ENCODE data around the gene IL2RG.

Gene IL2RG

GRCh38 chrX:71111141-71111843, at the start of gene IL2RG:
TSS of gene IL2RG (minus strand) at chrX:71111577. CDS start at chrX:71111539, 38 bp downstream.
- DNase-seq = peak; percentile 57 to 61

- DNase-seq = no peak
These were observed 49.1 kb upstream of the IL2RG start for GRCh38 chrX:71160475-71160874.

- no peak for DNase-seq
These were observed 48.0 kb upstream of the IL2RG start for GRCh38 chrX:71159335-71159734.

- no peak for DNase-seq
These were observed 47.2 kb upstream of the IL2RG start for GRCh38 chrX:71158603-71159002.

GRCh38 chrX:71154641-71155040, 43.3 kb upstream of the IL2RG start:
- no peak for DNase-seq

GRCh38 chrX:71154196-71154595, 42.8 kb upstream of the IL2RG start:
- no peak for DNase-seq

GRCh38 chrX:71151366-71151765, 40.0 kb upstream of the IL2RG start:
- no peak for DNase-seq

- DNase-seq = no peak
These were observed 36.9 kb upstream of the IL2RG start for GRCh38 chrX:71148278-71148663.

- peak; percentile 4 to 5 for DNase-seq
These were observed 36.3 kb upstream of the IL2RG start for GRCh38 chrX:71147496-71148277.

GRCh38 chrX:71144651-71145050, 33.3 kb upstream of the IL2RG start, which contains the start of gene NLGN3:
TSS of gene NLGN3 (plus strand) at chrX:71144841. CDS start at chrX:71147750, 2,909 bp downstream.
- no peak for DNase-seq

GRCh38 chrX:71143508-71143907, 32.1 kb upstream of the IL2RG start:
- DNase-seq = no peak

- no peak for DNase-seq
These were observed 29.1 kb upstream of the IL2RG start for GRCh38 chrX:71140440-71140839.

GRCh38 chrX:71131510-71131909, 20.1 kb upstream of the IL2RG start:
- DNase-seq = no peak

- peak; percentile 50 to 57 for DNase-seq
These were observed 17.8 kb upstream of the IL2RG start for GRCh38 chrX:71128915-71129765.

GRCh38 chrX:71128166-71128833, 16.9 kb upstream of the IL2RG start:
- DNase-seq = no peak

GRCh38 chrX:71118985-71119535, 7.7 kb upstream of the IL2RG start:
- DNase-seq = no peak

- DNase-seq = peak; percentile 53 to 66
These were observed 6.9 kb upstream of the IL2RG start, which contains the start of gene MED12 for GRCh38 chrX:71118032-71118984. TSS of gene MED12 (plus strand) at chrX:71118596. CDS start at chrX:71118755, 159 bp downstream.

- DNase-seq = no peak
These were observed 6.0 kb upstream of the IL2RG start for GRCh38 chrX:71117358-71117757.

GRCh38 chrX:71111921-71112431, 599 bp upstream of the IL2RG start:
- peak; percentile 38 to 52 for DNase-seq

- no peak for DNase-seq
These were observed 2.3 kb downstream of the IL2RG start for GRCh38 chrX:71109051-71109450.
